SK-N-SH (cell line): ENCODE results near the gene NOL4L.

Source experiments
- CHD2 ChIP-seq: fragments of 150-350 bp; IDR thresholded peaks from 2 replicates; pipeline ENCODE4 v1.6.1; 2018; ENCODE audit warnings: low read length; ENCODE audit not compliant: partially characterized antibody
- CTCF ChIP-seq: fragments of 200-600 bp; sonication (generic); IDR thresholded peaks from 2 replicates; pipeline ENCODE4 v1.6.1; 2017; ENCODE audit warnings: antibody characterized with exemption, mild to moderate bottlenecking, moderate library complexity
- EP300 ChIP-seq, 2 experiments: IDR thresholded peaks; 2 replicates each; pipeline versions ENCODE4 v1.4.0 to v1.6.1; 2012; ENCODE audit warnings: borderline replicate concordance in 1 of 2, low read depth in 1 of 2, low read length in 1 of 2
- EZH2phosphoT487 ChIP-seq: fragments of 200-600 bp; sonication (generic); IDR thresholded peaks from 2 replicates; pipeline ENCODE4 v1.6.1; 2017; ENCODE audit warnings: low read depth, mixed run types, mild to moderate bottlenecking, antibody characterized with exemption, moderate library complexity, borderline replicate concordance
- FOSL2 ChIP-seq: IDR thresholded peaks from 2 replicates; pipeline ENCODE4 v1.4.0; 2012; ENCODE audit warnings: low read depth, mild to moderate bottlenecking, moderate library complexity, borderline replicate concordance
- MAX ChIP-seq: IDR thresholded peaks from 2 replicates; pipeline ENCODE4 v1.4.0; 2012; ENCODE audit warnings: low read depth
- MEF2A ChIP-seq: IDR thresholded peaks from 2 replicates; pipeline ENCODE4 v1.4.0; 2012; ENCODE audit warnings: low read depth, borderline replicate concordance
- NFIC ChIP-seq: IDR thresholded peaks from 2 replicates; pipeline ENCODE4 v1.4.0; 2012; ENCODE audit warnings: borderline replicate concordance
- POLR2AphosphoS5 ChIP-seq: IDR thresholded peaks from 2 replicates; pipeline ENCODE4 v1.6.1; 2012; ENCODE audit warnings: low read depth, low read length
- RAD21 ChIP-seq: IDR thresholded peaks from 2 replicates; pipeline ENCODE4 v1.6.1; 2012; ENCODE audit warnings: mild to moderate bottlenecking, low read length
- RCOR1 ChIP-seq: fragments of 150-350 bp; IDR thresholded peaks from 2 replicates; pipeline ENCODE4 v1.6.1; 2017; ENCODE audit warnings: antibody characterized with exemption, low read length
- SIN3A ChIP-seq: IDR thresholded peaks from 2 replicates; pipeline ENCODE4 v1.6.1; 2012; ENCODE audit warnings: low read depth, mild to moderate bottlenecking, low read length, moderate library complexity, borderline replicate concordance
- TAF1 ChIP-seq: IDR thresholded peaks from 2 replicates; pipeline ENCODE4 v1.6.1; 2012; ENCODE audit warnings: low read depth, mild to moderate bottlenecking, low read length, moderate library complexity, borderline replicate concordance
- ZBTB33 ChIP-seq: IDR thresholded peaks from 2 replicates; pipeline ENCODE4 v1.4.0; 2012; ENCODE audit warnings: low read depth, borderline replicate concordance

GRCh38 chr20:32451340-32451681 is 133.8 kb downstream of the NOL4L start:
- TF ChIP-seq CTCF (no peak), EZH2phosphoT487 (no peak), RCOR1 (no peak), FOSL2 (no peak), TAF1 (no peak), MEF2A (no peak), MAX (no peak), ZBTB33 (no peak), POLR2AphosphoS5 (no peak), EP300 (IDR thresholded peaks at IDR 0.05; ENCODE audit: borderline replicate concordance in 1 of 2, low read depth in 1 of 2, low read length in 1 of 2) (no peak), NFIC (no peak), CHD2 (no peak), RAD21 (no peak), SIN3A (no peak)
